Measurements from ENCODE around the gene HSD17B3. TPM values are rescaled to one million over a fixed set of nuclear protein-coding genes. Genes with fewer than 3 reads are reported as not detected.
"Not testable (repeated sequence)": the region's sequence is repeated elsewhere in the genome, so short reads cannot be mapped to it uniquely, and the experiment has no call there.

HSD17B3 gene
- not detected in 2 replicates for total RNA-seq
- polyA plus RNA-seq (2012) = 0.19 TPM

- DNase-seq (ENCODE audit: low read depth) = no peak
These were observed at the start of gene HSD17B3 for GRCh38 chr9:96302021-96302420. Gene HSD17B3 (minus strand): TSS chr9:96302176. CDS start chr9:96302104, 72 bp downstream.

DNA sequence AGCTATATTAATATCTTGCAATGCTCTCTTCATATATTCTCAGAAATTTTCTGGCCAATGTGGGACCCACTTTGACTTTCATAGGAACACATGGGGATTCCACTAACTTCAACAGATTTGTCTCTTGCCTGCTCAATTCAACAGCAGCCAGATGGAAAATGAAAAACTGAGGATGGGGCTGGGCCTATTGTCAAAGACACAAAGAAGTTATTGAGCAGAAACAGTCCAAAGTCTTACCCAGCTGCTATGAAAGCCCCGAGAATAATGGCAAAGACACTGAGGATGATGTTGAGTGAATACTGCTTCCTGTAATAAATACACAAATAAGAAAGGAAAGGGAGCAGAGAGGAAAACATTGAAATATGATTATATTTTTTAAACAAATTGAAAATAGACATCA, 48.9 kb upstream of the HSD17B3 start:
- DNase-seq (ENCODE audit: low read depth) = no peak

GRCh38 chr9:96348261-96348660, 46.3 kb upstream of the HSD17B3 start:
- no peak for DNase-seq (ENCODE audit: low read depth)

DNA sequence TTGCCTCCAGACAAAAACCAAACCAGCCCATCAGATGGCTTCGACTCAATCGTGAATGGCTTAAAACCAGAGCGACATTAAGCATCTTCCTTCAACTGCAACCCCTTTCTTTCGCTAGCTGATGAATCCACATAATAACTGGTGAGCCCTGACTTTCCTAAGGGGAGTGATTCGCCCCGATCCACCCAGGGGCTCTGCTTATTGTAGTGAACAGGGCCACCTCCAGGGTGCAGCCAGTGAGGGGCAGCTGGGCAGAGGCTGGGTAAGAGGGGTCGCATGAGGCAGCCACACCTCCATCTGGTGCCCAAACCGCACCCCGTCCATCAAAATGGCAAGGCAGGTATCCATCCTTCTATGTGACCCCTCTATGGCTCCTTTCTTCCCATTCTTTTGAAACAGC, 43.6 kb upstream of the HSD17B3 start:
- DNase-seq (ENCODE audit: low read depth) = no peak

DNA sequence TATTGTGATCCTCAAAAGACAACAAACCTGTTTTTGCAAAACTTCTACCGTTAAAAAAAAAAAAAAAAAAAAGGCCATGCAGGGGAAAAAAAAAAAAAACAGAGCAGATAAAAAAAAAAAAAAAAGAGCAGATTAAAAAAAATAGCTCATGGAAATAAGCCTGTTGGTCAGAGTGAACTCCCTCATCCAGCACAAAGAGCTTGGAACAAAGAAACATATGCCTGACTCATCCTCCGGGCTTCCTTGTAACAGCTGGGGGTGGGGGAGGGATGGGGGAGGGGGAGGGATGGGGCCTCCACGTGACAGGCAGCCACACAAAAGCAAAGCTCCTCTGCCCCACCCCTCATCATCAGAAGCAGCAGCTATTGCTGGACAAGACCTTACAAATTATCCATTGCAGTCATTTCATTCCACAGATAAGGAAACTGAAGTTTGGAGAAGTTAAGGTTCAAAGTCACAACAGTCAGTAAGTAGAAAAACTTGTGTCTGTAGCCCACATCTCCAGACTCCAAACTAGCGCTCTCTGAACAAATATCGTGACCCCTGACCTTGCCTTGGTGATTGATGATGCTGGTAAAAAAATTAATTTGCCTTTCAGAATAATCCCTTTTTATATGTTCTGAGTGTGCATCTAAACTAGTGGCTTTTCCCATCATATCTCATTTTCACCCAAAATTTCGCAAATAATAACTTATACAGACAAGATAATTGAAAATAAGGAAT, 42.6 kb upstream of the HSD17B3 start:
- DNase-seq (ENCODE audit: low read depth) = peak; percentile 90

- peak; percentile 5 for DNase-seq (ENCODE audit: low read depth)
These were observed 41.8 kb upstream of the HSD17B3 start for GRCh38 chr9:96343515-96344360.

GRCh38 chr9:96342571-96343245, 40.7 kb upstream of the HSD17B3 start:
- DNase-seq (ENCODE audit: low read depth) = no peak

DNA sequence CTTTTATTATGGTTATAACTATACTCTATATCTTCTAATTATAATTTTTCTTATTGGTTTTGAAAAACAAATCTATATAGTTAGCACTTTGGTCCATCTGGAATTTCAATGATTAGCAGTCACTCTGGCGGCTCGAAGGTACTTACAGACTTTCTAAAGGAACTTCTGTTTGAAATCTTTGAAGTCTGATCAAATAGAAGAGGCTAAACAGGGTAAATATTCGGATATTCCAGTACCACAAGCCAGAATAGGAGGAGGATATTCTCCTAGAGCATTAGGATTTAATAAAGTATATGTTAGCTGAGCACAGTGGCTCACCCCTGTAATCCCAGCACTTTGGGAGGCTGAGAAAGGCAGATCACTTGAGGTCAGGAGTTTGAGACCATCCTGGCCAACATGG, 38.7 kb upstream of the HSD17B3 start:
- no peak for DNase-seq (ENCODE audit: low read depth)

- DNase-seq (ENCODE audit: low read depth) = no peak
These were observed 36.3 kb upstream of the HSD17B3 start for GRCh38 chr9:96338299-96338698.

- no peak for DNase-seq (ENCODE audit: low read depth)
These were observed 32.0 kb upstream of the HSD17B3 start for GRCh38 chr9:96333958-96334357.

DNA sequence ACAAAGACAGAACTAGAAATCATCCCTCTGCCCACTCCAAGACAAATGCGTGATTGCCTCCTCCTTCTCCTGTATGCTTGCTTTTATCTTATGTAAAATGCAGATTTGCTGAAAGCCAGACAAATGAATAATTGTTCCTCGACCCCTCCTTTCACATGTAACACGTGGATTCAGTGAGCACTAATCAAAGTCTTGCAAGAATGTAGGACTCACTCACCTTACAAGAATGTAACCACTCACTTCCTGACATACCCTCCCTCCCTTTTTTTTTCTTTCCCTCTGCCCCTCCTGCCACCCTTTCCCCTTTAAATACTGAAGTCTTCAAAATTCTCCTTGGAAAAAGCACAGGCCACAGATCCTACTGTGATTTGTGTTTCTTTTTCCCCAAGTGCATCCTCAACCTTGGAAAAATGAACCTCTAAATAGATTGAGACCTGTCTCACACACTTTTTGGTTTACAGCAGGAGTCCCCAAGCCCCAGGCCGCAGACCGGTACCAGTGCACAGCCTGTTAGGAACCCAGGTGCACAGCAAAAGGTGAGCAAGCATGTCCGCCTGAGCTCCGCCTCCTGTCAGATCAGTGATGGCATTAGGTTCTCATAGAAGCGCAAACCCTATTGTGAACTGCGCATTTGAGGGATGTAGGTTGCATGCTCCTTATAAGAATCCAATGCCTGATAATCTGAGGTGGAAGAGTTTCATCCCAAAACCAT, 29.4 kb upstream of the HSD17B3 start:
- DNase-seq (ENCODE audit: low read depth) = no peak

- DNase-seq (ENCODE audit: low read depth) = peak; percentile 79
These were observed 25.8 kb upstream of the HSD17B3 start for GRCh38 chr9:96327694-96328352.

GRCh38 chr9:96323169-96323568, 21.2 kb upstream of the HSD17B3 start:
- no peak for DNase-seq (ENCODE audit: low read depth)

- not testable (repeated sequence) for DNase-seq (ENCODE audit: low read depth)
These were observed 20.8 kb upstream of the HSD17B3 start for GRCh38 chr9:96322736-96323135.

DNA sequence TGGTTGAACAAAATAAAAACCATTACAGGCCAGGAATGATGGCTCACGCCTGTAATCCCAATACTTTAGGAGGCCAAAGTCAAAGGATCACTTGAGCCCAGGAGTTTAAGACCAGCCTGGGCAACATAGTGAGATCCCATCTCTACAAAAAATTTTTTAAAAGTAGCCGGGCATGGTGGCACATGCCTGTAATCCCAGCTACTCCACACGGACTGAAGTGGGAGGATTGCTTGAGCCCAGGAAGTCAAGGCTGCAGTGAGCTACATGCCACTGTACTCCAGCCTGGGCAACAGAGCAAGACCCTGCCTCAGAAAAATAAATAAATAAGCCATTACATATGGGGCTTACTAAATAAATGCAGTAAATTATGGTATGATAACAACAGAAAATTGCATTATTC, 20.2 kb upstream of the HSD17B3 start:
- DNase-seq (ENCODE audit: low read depth) = not testable (repeated sequence)

DNA sequence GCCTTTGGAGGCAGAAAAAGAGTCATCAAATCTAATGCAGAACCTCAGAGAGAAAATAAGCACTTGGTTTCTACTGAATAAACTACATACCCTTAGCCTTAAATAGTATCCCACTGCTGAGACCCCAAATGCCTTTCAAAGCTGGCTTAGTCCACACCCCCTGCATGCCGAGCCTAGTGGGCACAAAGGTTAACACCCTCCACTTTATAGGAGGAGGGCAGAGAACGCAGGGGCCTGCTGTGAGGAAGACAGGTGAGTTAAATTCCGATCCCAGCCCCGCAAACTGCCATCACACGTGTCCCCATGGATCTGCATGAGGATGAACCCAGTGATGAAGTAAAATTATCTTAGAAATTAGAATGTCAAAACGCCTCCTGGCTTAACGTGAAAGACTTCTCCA, 19.5 kb upstream of the HSD17B3 start:
- no peak for DNase-seq (ENCODE audit: low read depth)

DNA sequence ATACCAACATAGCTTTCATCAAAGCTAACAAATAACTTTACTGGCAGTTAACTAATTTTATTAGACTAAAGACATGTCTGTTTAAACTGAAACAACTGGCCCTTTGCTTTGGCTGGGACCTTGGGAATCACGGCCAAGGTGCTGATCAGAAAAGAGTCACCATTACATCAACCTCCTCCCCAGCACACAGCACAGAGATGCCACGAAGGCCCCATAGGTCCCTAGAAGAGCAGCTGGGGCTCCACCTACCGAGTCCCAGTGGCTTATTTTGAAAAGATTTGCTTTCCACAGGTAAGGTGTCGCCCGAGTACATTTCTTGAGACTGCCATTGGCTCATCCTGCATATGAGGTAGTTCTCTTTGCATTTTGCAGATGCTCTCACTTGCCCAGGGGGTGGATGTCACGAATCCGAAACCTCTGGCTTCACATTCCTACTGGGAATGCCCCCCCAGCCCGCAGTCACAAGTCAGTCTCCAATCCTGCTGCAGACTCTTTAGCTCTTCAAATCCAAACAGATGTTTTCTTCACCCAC, 18.8 kb upstream of the HSD17B3 start:
- no peak for DNase-seq (ENCODE audit: low read depth)

GRCh38 chr9:96318921-96319565, 17.1 kb upstream of the HSD17B3 start:
- DNase-seq (ENCODE audit: low read depth) = no peak

GRCh38 chr9:96317335-96317980, 15.5 kb upstream of the HSD17B3 start:
- DNase-seq (ENCODE audit: low read depth) = peak; percentile 64

Measured in myocyte (in vitro differentiated cells).